Aorta (tissue), 5 donors: ENCODE measurements around the gene ZNF275. TPM values are rescaled to one million over a fixed set of nuclear protein-coding genes. Genes with fewer than 3 reads are reported as not detected.

ENCODE experiments used
- ATAC-seq: fragments of 200-7000 bp; cut with Tn5 transposase; one replicate; pipeline ENCODE4 v1.9.1; 2022; ENCODE audit warnings: moderate library complexity; ENCODE audit not compliant: low FRiP score
- DNase-seq, 2 donors: peaks; one replicate each; pipeline ENCODE4 v3.0.0-alpha.2; 2020
- H3K27ac ChIP-seq, 2 donors: one replicate each; pipeline ENCODE4 v1.5.1; 2013; ENCODE audit warnings: low read length in 2 of 2, mild to moderate bottlenecking in 2 of 2, moderate library complexity in 2 of 2, control low read depth in 1 of 2, inconsistent platforms in 1 of 2, low read depth in 1 of 2
- H3K27me3 ChIP-seq, 2 donors: one replicate each; pipeline ENCODE4 v1.6.1; 2013; ENCODE audit warnings: control low read depth in 1 of 2, low read length in 1 of 2, mild to moderate bottlenecking in 1 of 2, moderate library complexity in 1 of 2; ENCODE audit not compliant: insufficient read depth in 2 of 2, control insufficient read depth in 1 of 2
- H3K36me3 ChIP-seq, 2 donors: one replicate each; pipeline ENCODE4 v1.6.1; 2013; ENCODE audit warnings: control low read depth in 1 of 2, low read length in 1 of 2, mild to moderate bottlenecking in 1 of 2; ENCODE audit not compliant: insufficient read depth in 2 of 2, control insufficient read depth in 1 of 2
- H3K4me1 ChIP-seq, 2 donors: one replicate each; pipeline ENCODE4 v1.6.1; 2013; ENCODE audit warnings: low read length in 2 of 2, control low read depth in 1 of 2, mild to moderate bottlenecking in 1 of 2, moderate library complexity in 1 of 2; ENCODE audit not compliant: insufficient read depth in 2 of 2, control insufficient read depth in 1 of 2
- H3K4me3 ChIP-seq, 2 donors: one replicate each; pipeline ENCODE4 v1.5.1; 2013; ENCODE audit warnings: low read length in 2 of 2, control low read depth in 1 of 2, mild to moderate bottlenecking in 1 of 2
- H3K9me3 ChIP-seq: one replicate; pipeline ENCODE4 v1.6.1; 2013; ENCODE audit warnings: mild to moderate bottlenecking, low read length; ENCODE audit not compliant: control insufficient read depth
- WGBS, 2 donors: extraction: QIAGEN DNeasy Blood & Tissue Kit; methylation state at CpG; one replicate each; pipeline ENCODE4 v1.1.7; 2013; 5-methylcytosine and 5-hydroxymethylcytosine counted together
- intact Hi-C, 2 donors: fragments of 100-400 bp; cut with DNase I; formaldehyde crosslinking; loops; one replicate each; pipeline versions ENCODE4 v1.14.2 to v1.15.0; 2022
- polyA plus RNA-seq, 2 donors: library from polyadenylated mRNA; stranded (reverse); fragments of 200-250 nt; gene quantifications; one replicate each; pipeline ENCODE4 v1.2.3, GENCODE V29; 2013
- total RNA-seq, 2 donors: library from RNA; stranded (reverse); fragmentation: NEBNext Ultra II Directional; extraction: Animal tissue kit (Norgen Biotek cat#: 25700); gene quantifications; one replicate each; pipeline ENCODE4 v1.2.1, GENCODE V29; 2021
- donor health status: healthy with polysubstance abuse.
- donor health status: Bipolar disorder and iron deficiency.
- donor health status: DM: no; HTN: no; CAD: no.
- donor health status: DM: no; HTN: no; CAD: no.
- donor health status: DM: yes; HTN: yes; CAD: no.

The ZNF275 gene
- total and polyA plus RNA-seq, 4 donors: 2.6 to 13.7 (median 7.4) TPM

DNA sequence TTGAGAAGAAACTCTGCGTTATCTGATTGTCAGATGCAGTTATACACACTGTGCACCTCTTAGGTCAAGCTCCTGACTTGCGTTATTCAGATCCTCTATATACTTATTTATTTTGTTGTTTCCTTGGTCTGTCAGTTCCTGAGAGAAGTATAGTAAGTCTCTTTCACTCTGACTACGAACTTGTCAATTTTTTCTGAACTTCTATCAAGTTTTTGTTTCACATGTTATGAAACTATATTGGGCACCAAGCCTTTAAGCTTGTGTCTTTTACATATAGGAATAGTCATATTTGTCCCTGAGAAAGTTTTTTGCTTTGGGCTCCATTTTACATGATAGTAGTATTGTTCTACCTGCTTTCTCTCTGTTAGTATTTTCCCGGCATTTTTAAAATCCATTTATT is 31.7 kb downstream of the ZNF275 start:
- no peaks in the 10 kb centered on the region for H3K9me3 ChIP-seq
- H3K27ac ChIP-seq: no peak overlapping the region
- 77 to 88% methylated on average over 4 of the region's 4 CpGs for WGBS, 2 donors
- H3K27me3 ChIP-seq: no peaks in the 10 kb centered on the region
- ATAC-seq (no peak), DNase-seq (no peak)
- no peaks in the 10 kb centered on the region for H3K4me1 ChIP-seq
- H3K4me3 ChIP-seq: no peak overlapping the region
- intact Hi-C loops: no loop called here
- H3K36me3 ChIP-seq: no peaks in the 10 kb centered on the region

DNA sequence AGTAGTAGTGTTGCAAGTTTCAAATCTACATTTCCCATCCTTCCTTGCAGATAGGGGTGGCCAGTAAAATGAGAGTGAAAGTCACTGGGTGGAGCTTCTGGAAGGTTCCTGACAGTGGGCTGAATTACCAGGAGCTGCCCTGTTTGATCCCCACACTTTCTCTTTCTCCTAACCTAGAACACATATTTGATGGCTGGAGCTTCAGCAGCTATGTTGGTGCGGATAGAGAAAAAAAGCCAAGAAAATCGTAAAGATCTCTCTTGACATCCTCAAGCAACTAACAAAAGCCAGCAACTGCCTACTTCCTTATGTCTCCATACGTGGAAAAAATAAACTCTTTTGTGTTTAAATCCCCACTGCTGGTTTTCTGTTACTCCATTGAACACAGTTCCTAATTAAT is 32.2 kb downstream of the ZNF275 start:
- WGBS, 2 donors: 80 to 93% methylated on average over 3 of the region's 3 CpGs

DNA sequence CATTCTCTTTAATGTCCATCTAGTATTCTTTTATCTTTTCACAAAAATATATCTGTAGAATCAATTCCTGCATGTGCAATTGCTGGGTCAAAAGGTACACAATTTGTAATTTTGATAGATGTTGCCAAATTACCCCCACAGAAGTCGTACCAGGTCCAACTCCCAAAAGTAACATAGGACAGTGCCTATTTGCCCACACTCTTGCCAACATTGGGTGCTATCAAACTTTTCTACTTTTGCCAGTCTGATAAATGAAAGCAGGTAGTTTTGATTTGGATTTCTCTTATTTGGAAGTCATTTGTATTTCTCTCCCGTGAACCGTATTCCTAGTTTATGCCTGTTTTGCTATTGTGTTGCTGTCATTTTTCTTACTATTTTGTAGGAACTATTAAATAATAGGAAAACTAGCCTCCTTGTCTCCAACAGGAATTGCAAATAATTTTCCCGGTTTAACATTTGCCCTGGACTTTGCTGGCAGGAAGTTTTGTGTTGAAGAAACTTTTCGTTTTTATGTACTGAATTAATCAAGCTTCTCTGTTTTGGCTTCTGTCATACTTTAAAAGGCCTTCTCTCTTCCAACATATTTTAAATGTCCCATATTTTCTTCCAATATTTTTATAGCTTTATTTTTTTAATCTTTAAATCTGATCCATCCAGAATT is 33.1 kb downstream of the ZNF275 start:
- H3K27ac ChIP-seq: no peak overlapping the region
- WGBS, 2 donors: 71 to 86% methylated on average over 5 of the region's 5 CpGs
- DNase-seq: no peak
- H3K9me3 ChIP-seq: no peaks in the 10 kb centered on the region
- H3K36me3 ChIP-seq: no peaks in the 10 kb centered on the region
- no peaks in the 10 kb centered on the region for H3K4me1 ChIP-seq
- H3K4me3 ChIP-seq: no peak overlapping the region
- intact Hi-C loops: no loop called here
- ATAC-seq: no peak
- H3K27me3 ChIP-seq: no peaks in the 10 kb centered on the region

More for the DNA sequence above, 32.2 kb downstream of the ZNF275 start:
- Histone ChIP-seq H3K4me1 (no peaks in the 10 kb centered on the region), H3K36me3 (no peaks in the 10 kb centered on the region), H3K27ac (no peak overlapping the region), H3K27me3 (no peaks in the 10 kb centered on the region), H3K4me3 (no peak overlapping the region), H3K9me3 (no peaks in the 10 kb centered on the region)
- DNase-seq: no peak
- intact Hi-C loops: no loop called here
- no peak for ATAC-seq

DNA sequence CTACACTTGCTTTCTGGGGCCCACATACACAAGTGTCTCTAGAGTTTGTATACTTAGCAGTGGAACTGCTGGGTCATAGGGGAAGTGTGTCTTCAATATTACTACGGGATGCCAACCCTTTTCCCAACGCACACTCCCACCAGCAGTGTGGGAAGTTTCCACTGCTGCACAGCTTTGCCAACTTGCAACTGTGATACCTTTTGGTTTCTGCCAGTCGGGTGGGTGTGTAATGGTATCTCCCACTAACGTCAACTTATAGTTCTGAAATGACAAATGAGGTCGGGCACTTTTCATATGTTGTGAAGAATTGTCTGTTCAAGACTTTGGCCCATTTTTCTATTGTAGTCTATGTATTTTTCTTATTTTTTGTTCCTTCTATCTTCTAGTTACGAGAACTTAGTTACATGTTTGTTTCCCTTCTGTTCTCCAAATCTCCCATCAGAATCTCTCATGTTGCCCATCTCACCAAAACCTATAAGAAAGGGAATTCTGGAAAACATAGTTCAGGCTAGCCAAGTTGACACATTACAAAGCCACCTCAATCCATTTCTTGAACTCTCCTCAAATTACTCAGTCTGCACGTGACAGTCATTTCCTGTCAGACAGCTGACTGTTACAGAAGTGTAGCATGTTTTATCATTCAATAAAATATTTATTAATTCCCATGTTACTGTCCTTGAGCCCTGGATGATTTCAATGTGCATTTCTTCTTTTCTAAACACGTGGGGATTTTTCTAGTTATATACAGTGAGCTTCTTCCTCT is 36.5 kb downstream of the ZNF275 start:
- no peak overlapping the region for H3K4me3 ChIP-seq
- no peaks in the 10 kb centered on the region for H3K27me3 ChIP-seq
- H3K27ac ChIP-seq: no peak overlapping the region
- no peak for ATAC-seq
- intact Hi-C loops: no loop called here
- H3K9me3 ChIP-seq: no peaks in the 10 kb centered on the region
- no peak for DNase-seq
- 67 to 81% methylated on average over 8 of the region's 8 CpGs for WGBS, 2 donors
- H3K36me3 ChIP-seq: no peaks in the 10 kb centered on the region
- no peaks in the 10 kb centered on the region for H3K4me1 ChIP-seq

DNA sequence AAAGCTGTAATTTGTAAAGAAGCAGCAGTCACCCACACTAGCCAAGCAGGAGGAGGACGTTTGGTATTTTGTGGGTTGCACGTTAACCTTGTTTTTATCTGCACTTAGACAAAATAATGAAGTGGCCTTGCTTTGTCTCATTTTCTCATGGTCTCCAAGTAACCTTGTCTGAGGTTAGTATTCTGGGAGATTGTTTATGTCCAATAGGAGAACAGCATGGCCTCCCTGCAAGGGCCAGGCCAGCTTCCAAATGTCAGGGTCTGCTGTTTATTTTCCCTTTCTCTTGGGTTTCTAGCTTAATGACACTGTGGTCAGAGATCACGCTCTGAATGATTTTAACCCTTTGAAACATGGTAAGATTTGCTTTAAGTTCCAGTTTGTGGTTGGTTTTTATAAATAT is 37.3 kb downstream of the ZNF275 start:
- no peaks in the 10 kb centered on the region for H3K9me3 ChIP-seq
- no peak for DNase-seq
- 41 to 50% methylated on average over 3 of the region's 3 CpGs for WGBS, 2 donors
- no peaks in the 10 kb centered on the region for H3K4me1 ChIP-seq
- no peaks in the 10 kb centered on the region for H3K27me3 ChIP-seq
- no peaks in the 10 kb centered on the region for H3K36me3 ChIP-seq
- ATAC-seq: no peak
- intact Hi-C loops: no loop called here
- no peak overlapping the region for H3K27ac ChIP-seq
- no peak overlapping the region for H3K4me3 ChIP-seq

DNA sequence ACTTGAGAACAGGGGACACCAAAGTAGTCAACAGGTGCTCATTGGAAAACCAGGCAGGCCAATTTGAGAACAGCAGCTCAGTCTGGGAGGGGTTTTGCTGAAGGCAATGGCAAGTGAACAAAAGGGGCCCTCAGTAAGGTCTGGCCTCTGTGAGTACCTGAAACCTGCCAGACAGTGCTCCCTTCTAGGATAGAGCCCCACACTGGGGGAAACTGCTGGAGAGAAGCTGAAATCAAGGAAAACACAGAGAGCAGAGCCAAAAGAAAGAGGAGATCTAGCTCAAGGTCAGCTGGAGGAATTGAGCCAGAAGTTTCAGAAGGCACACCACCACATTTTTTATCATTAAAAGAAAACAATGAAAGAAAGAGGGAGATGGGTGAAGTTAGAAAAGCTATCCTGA is 39.0 kb downstream of the ZNF275 start:
- Histone ChIP-seq H3K9me3 (no peaks in the 10 kb centered on the region), H3K27me3 (no peaks in the 10 kb centered on the region), H3K4me1 (no peaks in the 10 kb centered on the region), H3K36me3 (no peaks in the 10 kb centered on the region), H3K27ac (no peak overlapping the region), H3K4me3 (no peak overlapping the region)
- DNase-seq (no peak), ATAC-seq (no peak)
- intact Hi-C loops: no loop called here

DNA sequence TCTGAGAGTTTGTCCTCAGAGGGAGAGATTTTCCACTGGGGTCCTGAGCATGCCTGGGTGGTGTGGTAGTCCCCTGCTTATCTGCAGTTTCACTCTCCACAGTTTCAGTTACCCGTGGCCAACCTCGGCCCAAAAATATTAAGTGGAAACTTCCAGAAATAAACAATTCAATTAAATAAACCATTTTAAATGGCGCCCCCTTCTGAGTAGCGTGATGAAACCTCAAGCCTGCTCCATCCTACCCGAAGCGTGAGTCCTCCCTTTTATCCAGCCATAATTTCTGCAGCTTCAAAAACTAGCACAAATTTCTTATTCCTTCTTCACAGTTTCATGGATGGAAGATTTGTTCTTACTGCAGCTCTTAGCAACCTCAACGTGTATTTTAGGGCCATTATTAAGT is 40.5 kb downstream of the ZNF275 start:
- H3K4me1 ChIP-seq: no peaks in the 10 kb centered on the region
- H3K27ac ChIP-seq: no peak overlapping the region
- no peaks in the 10 kb centered on the region for H3K9me3 ChIP-seq
- intact Hi-C loops: no loop called here
- H3K36me3 ChIP-seq: no peaks in the 10 kb centered on the region
- WGBS, 2 donors: 53 to 62% methylated on average over 7 of the region's 7 CpGs
- DNase-seq (no peak), ATAC-seq (no peak)
- H3K4me3 ChIP-seq: no peak overlapping the region
- H3K27me3 ChIP-seq: no peaks in the 10 kb centered on the region

DNA sequence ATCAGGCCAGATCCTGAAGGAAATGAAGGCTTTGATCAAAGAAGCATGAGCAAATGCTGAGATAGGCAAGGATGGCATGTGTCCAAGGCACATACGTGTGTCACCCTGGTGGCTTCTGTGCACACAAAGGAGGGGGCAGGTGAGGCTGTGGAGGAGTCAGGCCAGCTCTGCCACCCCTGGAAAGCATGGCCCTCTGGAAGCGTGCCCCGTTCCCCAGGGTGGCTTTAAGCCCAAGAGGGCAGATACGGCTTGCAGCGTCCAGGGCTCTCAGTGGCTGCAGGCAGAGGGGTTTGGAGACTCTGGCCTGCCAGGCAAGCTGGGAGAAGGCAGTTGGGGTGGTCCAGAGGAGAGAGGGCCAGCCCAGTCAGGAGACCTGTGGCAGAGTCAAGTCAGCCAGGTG is 41.6 kb downstream of the ZNF275 start:
- H3K36me3 ChIP-seq: no peaks in the 10 kb centered on the region
- H3K27ac ChIP-seq: no peak overlapping the region
- H3K27me3 ChIP-seq: no peaks in the 10 kb centered on the region
- 76 to 89% methylated on average over 5 of the region's 5 CpGs for WGBS, 2 donors
- no peak for ATAC-seq
- intact Hi-C loops: no loop called here
- DNase-seq: no peak
- H3K9me3 ChIP-seq: no peaks in the 10 kb centered on the region
- no peak overlapping the region for H3K4me3 ChIP-seq
- H3K4me1 ChIP-seq: no peaks in the 10 kb centered on the region

DNA sequence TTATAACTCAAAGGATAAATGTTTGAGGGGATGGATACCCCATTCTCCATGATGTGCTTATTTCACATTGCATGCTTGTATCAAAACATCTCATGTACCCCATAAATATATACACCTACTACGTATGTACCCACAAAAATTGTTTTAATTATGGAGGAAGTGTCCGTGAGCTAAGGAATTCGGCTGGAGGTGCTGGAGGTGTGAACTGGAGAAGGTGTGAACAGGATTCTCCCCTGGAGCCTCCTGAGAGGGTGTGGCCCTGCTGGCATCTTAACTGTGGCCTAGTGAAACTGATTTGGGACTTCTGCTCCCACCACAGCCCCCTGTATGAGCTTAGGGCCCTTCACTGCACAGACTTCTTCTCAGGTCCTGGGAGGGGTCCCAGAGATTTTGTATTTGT is 43.8 kb downstream of the ZNF275 start:
- intact Hi-C loops: no loop called here
- Histone ChIP-seq H3K9me3 (no peaks in the 10 kb centered on the region), H3K27ac (no peak overlapping the region), H3K36me3 (no peaks in the 10 kb centered on the region), H3K27me3 (no peaks in the 10 kb centered on the region), H3K4me3 (no peak overlapping the region), H3K4me1 (no peaks in the 10 kb centered on the region)
- DNase-seq (no peak), ATAC-seq (no peak)
- WGBS, 2 donors: 85 to 94% methylated on average over 3 of the region's 3 CpGs
